Inflammatory macrophage treated with lipopolysaccharide for 1 hour (primary cell): ENCODE data around the gene ETF1.

Source experiments
- DNase-seq, 2 donors: peaks; one replicate each; pipeline ENCODE4 v3.0.0-alpha.2; 2020 to 2022

Gene ETF1

DNA sequence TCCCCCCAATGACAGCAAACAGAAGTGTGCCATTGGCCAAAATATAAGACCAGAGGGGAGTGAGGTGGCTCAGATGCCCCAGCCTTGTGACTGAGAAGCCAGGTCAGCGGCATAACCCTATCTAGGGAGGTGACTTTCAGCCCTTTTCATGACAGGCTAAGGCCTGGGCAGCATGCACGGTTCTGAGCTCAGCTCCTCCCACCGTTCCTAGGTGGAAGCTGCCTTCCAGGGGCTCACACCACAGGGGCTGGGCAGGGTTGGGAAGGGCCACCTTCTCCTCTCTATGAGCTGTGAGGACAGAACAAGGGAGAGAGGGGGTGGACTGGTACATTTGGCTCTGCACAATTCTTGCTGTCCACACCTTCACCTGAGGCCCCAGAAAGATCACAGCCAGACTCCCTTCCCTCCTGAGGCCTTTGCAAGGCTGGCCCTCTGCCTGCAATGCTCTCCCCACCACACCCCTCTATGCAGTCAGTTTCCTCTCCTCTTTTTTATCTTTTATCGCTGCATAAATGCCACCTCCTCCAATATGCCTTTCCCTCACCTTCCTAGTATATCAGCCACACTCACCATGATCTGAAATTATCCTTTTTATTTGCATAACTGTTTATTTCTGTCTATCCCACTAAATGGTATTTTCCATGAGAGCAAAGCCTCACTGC lies 82.9 kb downstream of the ETF1 start:
- no peak for DNase-seq

DNA sequence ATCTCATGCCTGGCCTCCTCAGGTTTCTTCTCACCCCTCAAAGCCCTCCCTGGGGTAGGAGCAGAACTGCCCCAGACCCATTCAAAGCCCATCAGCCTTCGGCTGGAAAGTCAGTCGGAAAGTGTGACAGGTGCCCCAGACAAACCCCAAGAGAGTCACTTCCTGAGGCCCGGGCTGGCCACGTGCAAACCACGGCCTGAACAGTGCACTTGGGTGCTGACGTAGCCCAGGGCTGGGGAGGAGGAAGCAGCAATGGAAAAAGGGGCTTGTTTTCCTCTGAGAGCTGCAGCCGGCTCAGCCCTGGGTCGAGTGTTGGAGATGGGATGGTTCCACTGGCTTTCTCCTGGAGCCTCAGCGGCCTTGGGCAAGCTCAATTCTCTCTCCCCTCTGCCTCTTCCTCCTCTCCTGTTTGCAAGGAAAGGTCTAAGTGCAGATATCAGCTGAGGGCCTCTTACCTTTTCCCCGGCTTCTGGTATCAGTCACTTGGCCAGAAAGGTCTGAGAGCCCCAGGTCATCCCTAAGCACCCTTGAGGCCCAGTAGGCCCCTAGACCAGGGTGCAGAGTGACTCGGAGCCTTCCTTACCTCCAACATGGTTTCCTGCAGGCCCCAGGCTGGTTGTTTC lies 83.6 kb downstream of the ETF1 start:
- DNase-seq, result no peak

DNA sequence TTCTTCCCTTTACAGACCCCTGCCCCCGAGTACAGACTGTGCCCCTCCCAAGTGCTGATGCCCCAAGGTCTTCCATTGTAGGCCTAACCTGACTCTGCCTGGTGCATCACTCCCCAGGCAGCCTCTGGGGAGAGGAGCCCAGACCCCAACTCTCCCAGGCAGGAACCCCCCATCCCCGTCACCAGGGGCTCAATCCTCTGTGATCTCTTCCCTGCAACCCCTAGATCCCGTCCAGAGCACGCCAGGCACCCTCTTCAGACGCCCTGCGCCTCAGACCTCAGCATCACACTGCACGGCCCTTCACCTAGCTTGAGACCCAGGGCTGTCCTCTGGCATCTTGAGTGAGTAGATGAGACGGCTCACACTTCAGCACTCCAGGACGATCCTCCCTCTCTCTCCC lies 84.2 kb downstream of the ETF1 start:
- no peak for DNase-seq

DNA sequence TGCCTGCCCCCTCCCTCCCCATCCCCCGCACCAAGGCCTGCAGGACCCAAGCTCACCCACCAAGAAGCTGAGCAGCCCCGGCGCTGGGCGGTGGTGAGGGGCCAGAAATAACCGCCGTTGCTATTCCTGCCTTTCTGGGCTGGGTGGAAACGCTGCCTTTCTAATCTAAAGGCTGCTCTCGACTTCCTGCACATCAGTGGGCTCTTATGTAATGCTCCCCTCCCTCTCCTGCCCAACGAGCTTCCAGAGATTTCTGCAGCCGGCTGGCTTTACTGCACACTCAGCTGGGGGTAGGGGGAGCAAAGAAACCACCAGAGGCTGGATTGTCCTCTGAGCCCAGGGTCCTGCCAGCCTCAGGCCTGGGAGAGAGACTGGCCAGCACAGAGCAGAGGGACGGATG lies 84.7 kb downstream of the ETF1 start:
- DNase-seq, result no peak

DNA sequence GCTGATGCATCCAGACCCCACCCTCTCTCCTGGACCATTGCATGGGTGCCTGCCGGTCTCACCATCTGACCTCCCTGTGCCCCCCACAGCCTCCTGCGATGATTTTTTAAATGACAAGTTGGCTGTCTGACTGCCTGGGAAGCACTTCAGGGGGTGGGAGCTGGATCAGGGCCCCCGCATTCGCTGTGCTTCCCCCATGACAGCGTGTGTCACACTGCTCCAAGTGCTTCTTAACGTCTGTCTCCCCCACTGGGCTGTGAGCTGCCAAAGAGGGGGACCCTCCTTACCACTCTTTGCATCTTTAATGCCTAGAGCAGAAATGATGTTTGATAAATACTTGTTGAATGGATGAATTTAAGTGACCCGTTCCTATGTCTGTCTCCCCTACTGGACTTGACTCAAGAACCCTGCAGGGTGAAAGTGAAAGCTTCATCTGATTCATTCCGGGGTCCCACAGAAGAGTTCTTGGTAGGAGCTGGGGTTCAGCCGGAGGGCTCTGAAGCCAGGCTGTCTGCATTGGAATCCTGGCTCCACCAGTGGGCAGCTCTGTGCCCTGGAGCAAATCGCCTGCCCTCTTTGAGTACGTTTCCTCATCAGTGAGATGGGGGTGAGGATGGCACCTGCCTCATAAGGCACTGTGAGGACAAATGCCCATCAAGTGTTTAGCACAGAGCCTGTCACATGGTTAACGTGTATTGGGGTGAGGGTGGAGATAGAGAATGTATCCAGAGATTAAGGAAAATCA lies 85.3 kb downstream of the ETF1 start:
- DNase-seq, result no peak
